ENCODE measurements around the gene MMP11.

Gene MMP11

GRCh38 chr22:23781511-23782183, 9.0 kb downstream of the MMP11 start:
- H3K9me3 ChIP-seq (ENCODE audit: control insufficient read depth, insufficient read depth, low read length) = no peaks in the 10 kb centered on the region
- peaks cover 6% of the 10 kb centered on the region for H3K4me1 ChIP-seq (ENCODE audit: control insufficient read depth, insufficient read depth, low read length)
- H3K9ac ChIP-seq (ENCODE audit: low read depth, low read length) = no peak overlapping the region
- H3K27me3 ChIP-seq (ENCODE audit: control insufficient read depth, insufficient read depth, low read length) = no peaks in the 10 kb centered on the region
- no peaks in the 10 kb centered on the region for H3K36me3 ChIP-seq (ENCODE audit: control insufficient read depth, insufficient read depth, low read length)
- H3K27ac ChIP-seq (ENCODE audit: low read depth, low read length) = no peak overlapping the region
- H3K4me3 ChIP-seq (ENCODE audit: low read depth, low read length) = no peak overlapping the region

GRCh38 chr22:23782252-23782651, 9.6 kb downstream of the MMP11 start:
- H3K4me3 ChIP-seq (ENCODE audit: low read depth, low read length) = no peak overlapping the region
- H3K36me3 ChIP-seq (ENCODE audit: control insufficient read depth, insufficient read depth, low read length) = no peaks in the 10 kb centered on the region
- no peak overlapping the region for H3K27ac ChIP-seq (ENCODE audit: low read depth, low read length)
- H3K9me3 ChIP-seq (ENCODE audit: control insufficient read depth, insufficient read depth, low read length) = no peaks in the 10 kb centered on the region
- H3K9ac ChIP-seq (ENCODE audit: low read depth, low read length) = no peak overlapping the region
- H3K27me3 ChIP-seq (ENCODE audit: control insufficient read depth, insufficient read depth, low read length) = no peaks in the 10 kb centered on the region
- peaks cover 6% of the 10 kb centered on the region for H3K4me1 ChIP-seq (ENCODE audit: control insufficient read depth, insufficient read depth, low read length)

- Histone ChIP-seq H3K4me3 (ENCODE audit: low read depth, low read length) (no peak overlapping the region), H3K27ac (ENCODE audit: low read depth, low read length) (no peak overlapping the region), H3K4me1 (ENCODE audit: control insufficient read depth, insufficient read depth, low read length) (peaks cover 6% of the 10 kb centered on the region), H3K9ac (ENCODE audit: low read depth, low read length) (no peak overlapping the region), H3K27me3 (ENCODE audit: control insufficient read depth, insufficient read depth, low read length) (no peaks in the 10 kb centered on the region), H3K36me3 (ENCODE audit: control insufficient read depth, insufficient read depth, low read length) (no peaks in the 10 kb centered on the region), H3K9me3 (ENCODE audit: control insufficient read depth, insufficient read depth, low read length) (no peaks in the 10 kb centered on the region)
Observed at GRCh38 chr22:23782703-23783102, 10.1 kb downstream of the MMP11 start.

- Histone ChIP-seq H3K27ac (ENCODE audit: low read depth, low read length) (no peak overlapping the region), H3K4me1 (ENCODE audit: control insufficient read depth, insufficient read depth, low read length) (peaks cover 6% of the 10 kb centered on the region), H3K36me3 (ENCODE audit: control insufficient read depth, insufficient read depth, low read length) (no peaks in the 10 kb centered on the region), H3K9me3 (ENCODE audit: control insufficient read depth, insufficient read depth, low read length) (no peaks in the 10 kb centered on the region), H3K9ac (ENCODE audit: low read depth, low read length) (no peak overlapping the region), H3K27me3 (ENCODE audit: control insufficient read depth, insufficient read depth, low read length) (no peaks in the 10 kb centered on the region), H3K4me3 (ENCODE audit: low read depth, low read length) (no peak overlapping the region)
Observed at GRCh38 chr22:23783265-23784150, 10.9 kb downstream of the MMP11 start.

- H3K4me1 ChIP-seq (ENCODE audit: control insufficient read depth, insufficient read depth, low read length) = peaks cover 14% of the 10 kb centered on the region
- H3K4me3 ChIP-seq (ENCODE audit: low read depth, low read length) = no peak overlapping the region
- H3K36me3 ChIP-seq (ENCODE audit: control insufficient read depth, insufficient read depth, low read length) = no peaks in the 10 kb centered on the region
- no peaks in the 10 kb centered on the region for H3K9me3 ChIP-seq (ENCODE audit: control insufficient read depth, insufficient read depth, low read length)
- H3K9ac ChIP-seq (ENCODE audit: low read depth, low read length) = no peak overlapping the region
- H3K27ac ChIP-seq (ENCODE audit: low read depth, low read length) = no peak overlapping the region
- no peaks in the 10 kb centered on the region for H3K27me3 ChIP-seq (ENCODE audit: control insufficient read depth, insufficient read depth, low read length)
Observed at GRCh38 chr22:23784215-23784732, 11.6 kb downstream of the MMP11 start.

- H3K4me3 ChIP-seq (ENCODE audit: low read depth, low read length) = peak overlapping the region; percentile 88
- H3K27me3 ChIP-seq (ENCODE audit: control insufficient read depth, insufficient read depth, low read length) = no peaks in the 10 kb centered on the region
- H3K9me3 ChIP-seq (ENCODE audit: control insufficient read depth, insufficient read depth, low read length) = no peaks in the 10 kb centered on the region
- H3K9ac ChIP-seq (ENCODE audit: low read depth, low read length) = peak overlapping the region; percentile 98
- H3K36me3 ChIP-seq (ENCODE audit: control insufficient read depth, insufficient read depth, low read length) = peaks cover 3% of the 10 kb centered on the region; the same call in 1 of the 2 replicates
- peaks cover 18% of the 10 kb centered on the region for H3K4me1 ChIP-seq (ENCODE audit: control insufficient read depth, insufficient read depth, low read length)
- H3K27ac ChIP-seq (ENCODE audit: low read depth, low read length) = peak overlapping the region; percentile 100
Observed at GRCh38 chr22:23786261-23786710, 13.6 kb downstream of the MMP11 start.

GRCh38 chr22:23786752-23787599, 14.3 kb downstream of the MMP11 start, which contains the start of gene SMARCB1:
TSS of gene SMARCB1 (plus strand) at chr22:23786966. CDS start at chr22:23787170, 204 bp downstream.
- H3K4me3 ChIP-seq (ENCODE audit: low read depth, low read length) = peak within 1 kb of the TSS; percentile 88
- peaks cover 18% of the 10 kb centered on the region for H3K4me1 ChIP-seq (ENCODE audit: control insufficient read depth, insufficient read depth, low read length)
- H3K27ac ChIP-seq (ENCODE audit: low read depth, low read length) = peak within 1 kb of the TSS; percentile 100
- peaks cover 10% of the 10 kb centered on the region; the same call in 1 of the 2 replicates for H3K36me3 ChIP-seq (ENCODE audit: control insufficient read depth, insufficient read depth, low read length)
- no peaks in the 10 kb centered on the region for H3K27me3 ChIP-seq (ENCODE audit: control insufficient read depth, insufficient read depth, low read length)
- peak within 1 kb of the TSS; percentile 98 for H3K9ac ChIP-seq (ENCODE audit: low read depth, low read length)
- H3K9me3 ChIP-seq (ENCODE audit: control insufficient read depth, insufficient read depth, low read length) = no peaks in the 10 kb centered on the region

- Histone ChIP-seq H3K4me1 (ENCODE audit: control insufficient read depth, insufficient read depth, low read length) (peaks cover 18% of the 10 kb centered on the region), H3K27me3 (ENCODE audit: control insufficient read depth, insufficient read depth, low read length) (no peaks in the 10 kb centered on the region), H3K9ac (ENCODE audit: low read depth, low read length) (peak overlapping the region; percentile 70), H3K9me3 (ENCODE audit: control insufficient read depth, insufficient read depth, low read length) (no peaks in the 10 kb centered on the region), H3K36me3 (ENCODE audit: control insufficient read depth, insufficient read depth, low read length) (peaks cover 16% of the 10 kb centered on the region; the same call in 1 of the 2 replicates), H3K4me3 (ENCODE audit: low read depth, low read length) (peak overlapping the region; percentile 88), H3K27ac (ENCODE audit: low read depth, low read length) (peak overlapping the region; percentile 100)
Observed at GRCh38 chr22:23787600-23787896, 14.9 kb downstream of the MMP11 start.

- Histone ChIP-seq H3K27me3 (ENCODE audit: control insufficient read depth, insufficient read depth, low read length) (no peaks in the 10 kb centered on the region), H3K36me3 (ENCODE audit: control insufficient read depth, insufficient read depth, low read length) (peaks cover 19% of the 10 kb centered on the region), H3K9ac (ENCODE audit: low read depth, low read length) (peak overlapping the region; percentile 70; the same call in 1 of the 2 replicates), H3K27ac (ENCODE audit: low read depth, low read length) (peak overlapping the region; percentile 100), H3K4me1 (ENCODE audit: control insufficient read depth, insufficient read depth, low read length) (peaks cover 18% of the 10 kb centered on the region), H3K4me3 (ENCODE audit: low read depth, low read length) (peak overlapping the region; percentile 88), H3K9me3 (ENCODE audit: control insufficient read depth, insufficient read depth, low read length) (no peaks in the 10 kb centered on the region)
Observed at GRCh38 chr22:23787910-23788309, 15.3 kb downstream of the MMP11 start.

GRCh38 chr22:23789121-23789520, 16.5 kb downstream of the MMP11 start:
- Histone ChIP-seq H3K4me1 (ENCODE audit: control insufficient read depth, insufficient read depth, low read length) (peaks cover 18% of the 10 kb centered on the region), H3K9ac (ENCODE audit: low read depth, low read length) (no peak overlapping the region), H3K36me3 (ENCODE audit: control insufficient read depth, insufficient read depth, low read length) (peaks cover 30% of the 10 kb centered on the region)

More at GRCh38 chr22:23789121-23789520, 16.5 kb downstream of the MMP11 start:
- Histone ChIP-seq H3K27me3 (ENCODE audit: control insufficient read depth, insufficient read depth, low read length) (no peaks in the 10 kb centered on the region), H3K9me3 (ENCODE audit: control insufficient read depth, insufficient read depth, low read length) (no peaks in the 10 kb centered on the region), H3K4me3 (ENCODE audit: low read depth, low read length) (no peak overlapping the region), H3K27ac (ENCODE audit: low read depth, low read length) (peak overlapping the region; percentile 7)

Measured in HUES48 (cell line).